Measurements from ENCODE around the gene R3HDM4. TPM values are rescaled to one million over a fixed set of nuclear protein-coding genes. Genes with fewer than 3 reads are reported as not detected.
"Not testable (repeated sequence)": the region's sequence is repeated elsewhere in the genome, so short reads cannot be mapped to it uniquely, and the experiment has no call there.

The R3HDM4 gene
- total and polyA plus RNA-seq, 2 donors (not counting 3 experiments of a cell fraction or from before 2014, with no cell fraction given), result 51.8 to 53.9 TPM

DNA sequence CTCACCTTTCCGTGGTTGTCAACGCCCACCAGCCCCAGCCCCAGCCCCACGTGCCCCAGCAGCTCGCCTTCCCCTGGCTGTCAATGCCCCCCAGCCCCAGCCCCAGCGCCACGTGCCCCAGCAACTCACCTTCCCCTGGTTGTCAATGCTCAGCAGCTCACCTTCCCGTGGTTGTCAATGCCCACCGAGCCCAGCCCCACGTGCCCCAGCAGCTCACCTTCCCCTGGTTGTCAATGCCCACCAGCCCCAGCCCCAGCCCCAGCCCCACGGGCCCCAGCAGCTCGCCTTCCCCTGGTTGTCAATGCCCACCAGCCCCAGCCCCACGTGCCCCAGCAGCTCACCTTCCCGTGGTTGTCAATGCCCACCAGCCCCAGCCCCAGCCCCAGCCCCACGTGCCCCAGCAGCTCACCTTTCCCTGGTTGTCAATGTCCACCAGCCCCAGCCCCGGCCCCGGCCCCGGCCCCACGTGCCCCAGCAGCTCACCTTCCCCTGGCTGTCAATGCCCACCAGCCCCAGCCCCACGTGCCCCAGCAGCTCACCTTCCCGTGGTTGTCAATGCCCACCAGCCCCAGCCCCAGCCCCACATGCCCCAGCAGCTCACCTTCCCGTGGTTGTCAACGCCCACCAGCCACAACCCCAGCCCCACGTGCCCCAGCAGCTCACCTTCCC lies 34.9 kb downstream of the R3HDM4 start:
- FAIRE-seq; H3K4me3 ChIP-seq (replicated peaks in 1 of 3; ENCODE audit: insufficient read depth in 1 of 3, low read depth in 1 of 3, low read length in 3 of 3); H3K27me3 ChIP-seq (ENCODE audit: control insufficient read depth in 2 of 2, insufficient read depth in 2 of 2, low read length in 2 of 2); H3K27ac ChIP-seq (ENCODE audit: insufficient read depth, low read depth, low read length); H3K4me2 ChIP-seq (ENCODE audit: insufficient read depth, low read length); H3K9ac ChIP-seq (replicated peaks; ENCODE audit: extremely low read depth, insufficient read depth, low read length); H2AFZ ChIP-seq (ENCODE audit: low read depth, low read length); DNase-seq (ENCODE audit: low read depth, low spot score); H3K79me2 ChIP-seq (ENCODE audit: control insufficient read depth, insufficient read depth, low read length); intact Hi-C loops (cut with micrococcal nuclease); H3K9me1 ChIP-seq (replicated peaks; ENCODE audit: control insufficient read depth, extremely low read depth, insufficient read depth, low read length); dilution Hi-C loops (cut with MboI; ENCODE audit: extremely low pct_ligation_motif_present, low sequenced_read_pairs); POLR2A ChIA-PET; H3K9me3 ChIP-seq (replicated peaks; ENCODE audit: control insufficient read depth, insufficient read depth, low read length); BruUV-seq (replicated peaks); H3K4me1 ChIP-seq (ENCODE audit: control insufficient read depth, extremely low read depth, insufficient read depth, low read length); H4K20me1 ChIP-seq (replicated peaks; ENCODE audit: control insufficient read depth, extremely low read depth, insufficient read depth, low read length): not testable (repeated sequence)
- CTCF ChIA-PET, result interaction anchor here (0.7 to 2.4 kb wide), 5 partner anchors 15 to 107 kb away, joined by 3 to 11 read pairs (median 4); partner anchors contain the start of genes MED16 and RNU6-9
- peaks cover 0 to 33% of the 10 kb centered on the region in 2 experiments for H3K36me3 ChIP-seq (ENCODE audit: control insufficient read depth in 2 of 2, extremely low read depth in 1 of 2, insufficient read depth in 2 of 2, low read length in 2 of 2)

GRCh38 chr19:876780-877314 lies 36.2 kb downstream of the R3HDM4 start:
- H3K9ac ChIP-seq (replicated peaks; ENCODE audit: extremely low read depth, insufficient read depth, low read length), result no peak overlapping the region

More at GRCh38 chr19:876780-877314, 36.2 kb downstream of the R3HDM4 start:
- DNase-seq (ENCODE audit: low read depth, low spot score) (no peak), FAIRE-seq (no peak)
- H3K4me3 ChIP-seq (replicated peaks in 1 of 3; ENCODE audit: insufficient read depth in 1 of 3, low read depth in 1 of 3, low read length in 3 of 3), result no peak overlapping the region
- H3K27ac ChIP-seq (ENCODE audit: insufficient read depth, low read depth, low read length), result no peak overlapping the region
- H3K4me2 ChIP-seq (ENCODE audit: insufficient read depth, low read length), result no peak overlapping the region
- no peaks in the 10 kb centered on the region for H4K20me1 ChIP-seq (replicated peaks; ENCODE audit: control insufficient read depth, extremely low read depth, insufficient read depth, low read length)
- POLR2A ChIA-PET, result interaction anchor here (0.6 kb wide), 1 partner anchor 264 kb away, joined by 3 read pairs; no protein-coding TSS in a partner anchor
- peaks cover 0 to 29% of the 10 kb centered on the region in 2 experiments for H3K36me3 ChIP-seq (ENCODE audit: control insufficient read depth in 2 of 2, extremely low read depth in 1 of 2, insufficient read depth in 2 of 2, low read length in 2 of 2)
- H3K9me3 ChIP-seq (replicated peaks; ENCODE audit: control insufficient read depth, insufficient read depth, low read length), result no peaks in the 10 kb centered on the region
- BruUV-seq (replicated peaks), result no TSS peak
- H3K27me3 ChIP-seq (ENCODE audit: control insufficient read depth in 2 of 2, insufficient read depth in 2 of 2, low read length in 2 of 2), result no peaks in the 10 kb centered on the region
- TF ChIP-seq POLR2AphosphoS5 (IDR thresholded peaks at IDR 0.05; ENCODE audit: insufficient read depth, low read depth, low read length), result no peak
- TF ChIP-seq EZH2 (IDR thresholded peaks at IDR 0.05; ENCODE audit: borderline replicate concordance, low read depth, low read length, severe bottlenecking), result no peak
- no peak for TF ChIP-seq POLR2A (IDR thresholded peaks at IDR 0.05; ENCODE audit: low read depth, low read length)
- dilution Hi-C loops (cut with MboI; ENCODE audit: extremely low pct_ligation_motif_present, low sequenced_read_pairs), result no loop called here
- no peaks in the 10 kb centered on the region for H3K4me1 ChIP-seq (ENCODE audit: control insufficient read depth, extremely low read depth, insufficient read depth, low read length)
- H3K9me1 ChIP-seq (replicated peaks; ENCODE audit: control insufficient read depth, extremely low read depth, insufficient read depth, low read length), result no peaks in the 10 kb centered on the region
- CTCF ChIA-PET, result interaction anchor here (2.4 kb wide), 1 partner anchor 14 kb away, joined by 11 read pairs; no protein-coding TSS in a partner anchor
- no peak overlapping the region for H2AFZ ChIP-seq (ENCODE audit: low read depth, low read length)
- intact Hi-C loops (cut with micrococcal nuclease), result no loop called here
- H3K79me2 ChIP-seq (ENCODE audit: control insufficient read depth, insufficient read depth, low read length), result no peaks in the 10 kb centered on the region

Data from endothelial cell of umbilical vein (primary cell).